Psoas muscle (tissue), 8 donors: ENCODE measurements around the gene NSL1. TPM values are rescaled to one million over a fixed set of nuclear protein-coding genes. Genes with fewer than 3 reads are reported as not detected.

Experiments
- ATAC-seq, 4 donors: fragments of 200-7000 bp; cut with Tn5 transposase; one replicate each; pipeline ENCODE4 v1.9.1; 2020; ENCODE audit warnings: moderate library complexity in 3 of 4, mild to moderate bottlenecking in 2 of 4
- DNase-seq, 2 donors: peaks; one replicate each; pipeline ENCODE4 v3.0.0-alpha.2; 2020
- H3K27ac ChIP-seq: fragments of 200-600 bp; one replicate; pipeline ENCODE4 v1.8.0; 2022
- H3K27me3 ChIP-seq, 3 donors: fragments of 200-600 bp in 1 of 3; one replicate each; pipeline versions ENCODE4 v1.6.1 to v1.8.0; 2013 to 2022; ENCODE audit warnings: low read length in 2 of 3, mild to moderate bottlenecking in 2 of 3, moderate library complexity in 1 of 3; ENCODE audit not compliant: insufficient read depth in 3 of 3
- H3K36me3 ChIP-seq, 2 donors: fragments of 200-600 bp in 1 of 2; one replicate each; pipeline versions ENCODE4 v1.6.1 to v1.8.0; 2013 to 2022; ENCODE audit warnings: low read depth in 1 of 2, mild to moderate bottlenecking in 1 of 2, moderate library complexity in 1 of 2; ENCODE audit not compliant: insufficient read depth in 1 of 2
- H3K4me1 ChIP-seq: fragments of 200-600 bp; one replicate; pipeline ENCODE4 v1.8.0; 2022
- H3K4me3 ChIP-seq: fragments of 200-600 bp; one replicate; pipeline ENCODE4 v1.8.0; 2022; ENCODE audit warnings: mild to moderate bottlenecking
- H3K9me3 ChIP-seq: fragments of 200-600 bp; one replicate; pipeline ENCODE4 v1.8.0; 2022
- WGBS, 3 donors: extraction: QIAGEN DNeasy Blood & Tissue Kit; methylation state at CpG; one replicate each; pipeline versions ENCODE4 v1.1.6 to v1.1.7; 2013; 5-methylcytosine and 5-hydroxymethylcytosine counted together
- intact Hi-C, 2 donors: fragments of 100-400 bp; cut with DNase I; formaldehyde crosslinking; loops; one replicate each; pipeline versions ENCODE4 v1.11.0 to v1.14.2; 2022
- polyA plus RNA-seq, 3 donors: library from polyadenylated mRNA; stranded (reverse); fragments of 200-250 nt; gene quantifications; one replicate each; pipeline ENCODE4 v1.2.3, GENCODE V29; 2013
- total RNA-seq, 4 donors: library from RNA; stranded (reverse); fragmentation: NEBNext Ultra II Directional in 2 of 4; extraction: Animal tissue kit (Norgen Biotek cat#: 25700) in 2 of 4; gene quantifications; one replicate each; pipeline versions ENCODE4 v1.2.1 to v1.2.4, GENCODE V29; 2021 to 2023
- TF ChIP-seq, protein P1 (sequence below): fragments of 200-600 bp; IDR thresholded peaks from one replicate; pipeline ENCODE4 v1.8.0; 2022; ENCODE audit warnings: antibody characterized with exemption
- donor health status: healthy with polysubstance abuse.
- donor health status: DM: no; HTN: no; CAD: no; lungs with moderate emphysema.
- donor health status: Bipolar disorder and iron deficiency.
- donor health status: healthy.
- donor health status: DM: yes; HTN: yes; CAD: no.
- donor health status: DM: no; HTN: no; CAD: no.
- donor health status: DM: no; HTN: no; CAD: no.
- donor health status: DM: yes; HTN: yes; CAD: no.

NSL1 gene
- total and polyA plus RNA-seq, 7 donors: 13.2 to 34.5 (median 18.6) TPM

DNA sequence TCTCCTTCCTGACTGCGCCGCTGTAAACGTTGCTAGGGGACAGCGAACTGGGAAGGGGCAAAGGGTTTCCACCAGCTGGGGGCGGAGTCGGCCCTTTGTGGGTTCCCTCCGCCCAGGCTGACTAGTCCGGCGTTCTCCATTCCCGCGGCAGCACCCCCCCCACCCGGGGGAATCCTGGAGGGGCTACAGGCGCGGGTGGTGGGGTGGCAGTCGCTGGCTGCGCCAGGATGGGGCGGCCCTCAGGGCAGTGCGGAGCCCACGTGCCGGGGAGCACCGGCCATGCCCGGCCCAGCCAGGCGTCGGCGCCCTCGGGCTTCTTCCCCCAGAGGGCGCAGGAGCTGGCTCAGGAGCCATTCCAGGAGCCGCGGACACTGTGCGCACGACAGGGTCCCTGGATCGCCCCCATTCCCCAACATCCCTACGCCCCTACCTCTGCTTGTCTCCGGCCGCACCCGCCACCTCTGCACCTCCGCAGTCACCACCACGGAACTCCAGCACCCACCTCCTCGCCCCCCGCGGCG, 92.4 kb downstream of the NSL1 start:
- DNase-seq (peak; percentile 42 to 61), ATAC-seq (peak; percentile 57 to 79 (median 76))
- peaks cover 0 to 71% (median 20%) of the 10 kb centered on the region in 3 donors for H3K27me3 ChIP-seq
- H3K36me3 ChIP-seq: no peaks in the 10 kb centered on the region
- intact Hi-C loops: no loop called here
- H3K9me3 ChIP-seq: no peaks in the 10 kb centered on the region
- H3K4me1 ChIP-seq: peaks cover 14% of the 10 kb centered on the region
- TF ChIP-seq, protein P1, sequence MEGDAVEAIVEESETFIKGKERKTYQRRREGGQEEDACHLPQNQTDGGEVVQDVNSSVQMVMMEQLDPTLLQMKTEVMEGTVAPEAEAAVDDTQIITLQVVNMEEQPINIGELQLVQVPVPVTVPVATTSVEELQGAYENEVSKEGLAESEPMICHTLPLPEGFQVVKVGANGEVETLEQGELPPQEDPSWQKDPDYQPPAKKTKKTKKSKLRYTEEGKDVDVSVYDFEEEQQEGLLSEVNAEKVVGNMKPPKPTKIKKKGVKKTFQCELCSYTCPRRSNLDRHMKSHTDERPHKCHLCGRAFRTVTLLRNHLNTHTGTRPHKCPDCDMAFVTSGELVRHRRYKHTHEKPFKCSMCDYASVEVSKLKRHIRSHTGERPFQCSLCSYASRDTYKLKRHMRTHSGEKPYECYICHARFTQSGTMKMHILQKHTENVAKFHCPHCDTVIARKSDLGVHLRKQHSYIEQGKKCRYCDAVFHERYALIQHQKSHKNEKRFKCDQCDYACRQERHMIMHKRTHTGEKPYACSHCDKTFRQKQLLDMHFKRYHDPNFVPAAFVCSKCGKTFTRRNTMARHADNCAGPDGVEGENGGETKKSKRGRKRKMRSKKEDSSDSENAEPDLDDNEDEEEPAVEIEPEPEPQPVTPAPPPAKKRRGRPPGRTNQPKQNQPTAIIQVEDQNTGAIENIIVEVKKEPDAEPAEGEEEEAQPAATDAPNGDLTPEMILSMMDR: peak; percentile 25
- WGBS, 3 donors: 0 to 1% (median 0%) methylated on average over 21 to 42 of the region's 42 CpGs
- H3K4me3 ChIP-seq: peak overlapping the region; percentile 70
- no peak overlapping the region for H3K27ac ChIP-seq

DNA sequence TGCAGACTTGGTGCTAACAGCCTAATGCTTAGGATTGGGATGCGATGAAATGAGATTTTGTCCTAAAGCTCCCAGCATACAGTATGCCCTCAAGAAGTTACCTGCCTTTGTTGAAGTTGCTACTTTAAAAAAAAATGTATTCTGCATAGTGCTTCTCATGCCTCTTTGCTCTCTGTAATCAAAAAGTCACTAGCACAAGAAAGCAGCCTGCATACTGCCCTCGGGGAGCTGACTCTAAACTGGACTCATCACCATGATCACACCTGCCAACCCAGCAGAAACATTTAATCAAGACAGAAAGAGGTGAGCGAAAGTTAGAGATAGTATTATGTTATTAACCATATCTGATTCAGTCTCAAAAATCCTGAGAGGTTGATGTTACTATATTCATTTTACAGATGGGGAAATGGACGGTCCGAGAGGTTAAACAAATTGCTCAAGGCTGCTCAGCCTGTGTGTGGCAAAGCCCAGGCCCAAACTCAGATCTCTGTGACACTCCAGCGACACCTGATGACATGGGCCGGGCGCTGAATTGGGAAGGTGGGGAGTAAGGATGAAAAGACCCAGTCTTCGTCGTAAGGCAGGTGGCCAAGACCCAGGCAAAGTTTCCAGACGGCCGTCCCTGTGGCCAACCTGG, 93.0 kb downstream of the NSL1 start:
- DNase-seq (no peak), ATAC-seq (peak in 1 of 4 donors; percentile 4)
- Histone ChIP-seq H3K36me3 (no peaks in the 10 kb centered on the region), H3K9me3 (no peaks in the 10 kb centered on the region), H3K4me3 (peak overlapping the region; percentile 70), H3K27me3 (peaks cover 0 to 74% (median 20%) of the 10 kb centered on the region in 3 donors), H3K27ac (no peak overlapping the region), H3K4me1 (peaks cover 14% of the 10 kb centered on the region)
- 30 to 35% (median 33%) methylated on average over 12 of the region's 12 CpGs for WGBS, 3 donors
- intact Hi-C loops: no loop called here
- TF ChIP-seq, protein P1: no peak

DNA sequence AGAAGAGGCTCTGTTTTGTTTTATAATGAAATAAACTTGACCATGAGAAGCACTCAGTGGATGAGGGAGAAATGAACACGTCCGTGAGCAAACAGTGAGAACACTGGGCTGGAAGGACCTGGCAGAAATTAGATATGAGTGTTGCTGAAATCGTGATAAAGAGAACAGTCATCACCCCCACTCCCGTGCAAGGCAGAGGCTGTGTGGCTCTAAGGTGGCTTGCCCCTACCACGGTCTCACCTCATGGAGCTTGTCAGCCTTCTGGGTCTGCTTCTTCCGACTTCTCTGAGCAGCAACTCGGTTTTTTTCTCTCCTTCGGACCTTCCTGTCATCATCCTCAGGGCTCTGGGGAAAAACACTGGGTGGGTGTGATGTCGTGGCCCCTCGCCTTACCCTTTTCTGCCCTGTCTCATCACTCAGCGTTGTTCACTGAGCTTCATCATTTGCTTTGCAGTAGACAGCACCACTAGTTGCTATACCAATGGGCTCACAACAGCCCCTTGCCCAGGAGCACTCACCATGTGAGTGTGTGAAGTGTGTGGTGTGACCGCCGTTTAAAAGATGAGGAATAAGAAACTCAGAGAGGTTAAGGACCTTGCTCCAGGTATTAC, 94.8 kb downstream of the NSL1 start:
- Histone ChIP-seq H3K27ac (no peak overlapping the region), H3K27me3 (peaks cover 0 to 74% (median 20%) of the 10 kb centered on the region in 3 donors), H3K4me3 (no peak overlapping the region), H3K4me1 (peaks cover 14% of the 10 kb centered on the region), H3K36me3 (no peaks in the 10 kb centered on the region), H3K9me3 (no peaks in the 10 kb centered on the region)
- intact Hi-C loops: no loop called here
- ATAC-seq (no peak), DNase-seq (no peak)
- 84 to 87% (median 85%) methylated on average over 13 of the region's 13 CpGs for WGBS, 3 donors
- TF ChIP-seq, protein P1: no peak

DNA sequence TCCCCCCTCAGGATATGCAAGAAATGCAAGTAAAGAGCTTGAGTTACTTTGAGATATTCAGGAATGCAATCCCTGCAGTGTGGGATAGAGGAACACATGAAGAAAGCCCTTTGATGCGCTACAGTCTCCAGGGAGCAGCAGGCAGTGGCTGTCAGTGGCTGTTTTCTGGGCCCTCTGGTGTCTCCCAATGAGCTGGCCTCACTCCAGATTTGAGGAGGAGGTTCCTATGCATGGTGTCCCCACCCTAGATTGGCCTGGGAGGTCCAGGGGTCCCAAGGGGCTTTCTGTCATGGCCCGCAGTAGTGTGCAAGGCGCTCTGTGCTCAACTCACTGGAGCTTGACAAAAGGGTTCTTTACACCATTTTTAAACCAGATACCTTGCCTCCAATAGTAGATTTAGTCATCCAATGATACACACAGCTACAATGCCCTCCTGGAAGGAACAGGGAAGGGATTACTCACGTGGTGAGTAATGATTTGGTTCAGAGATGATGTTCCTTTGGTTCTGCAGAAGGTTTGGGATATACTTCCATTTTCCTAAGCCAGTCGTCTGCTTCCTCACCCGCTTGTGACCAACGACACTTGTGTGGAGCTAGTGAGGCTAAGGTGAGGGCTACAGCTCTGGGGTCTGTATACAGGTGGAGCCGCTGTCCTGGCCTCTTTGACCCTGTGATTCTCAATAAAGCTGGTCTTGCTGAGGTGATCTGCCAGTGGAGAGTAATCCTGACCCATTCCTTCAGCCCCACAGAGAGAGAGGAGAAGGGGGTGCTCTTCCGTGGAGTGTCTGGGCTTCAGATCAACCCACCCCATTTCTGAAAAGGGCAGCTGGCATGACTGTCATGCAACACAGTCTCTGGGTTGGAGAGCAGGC, 98.6 kb downstream of the NSL1 start:
- 89 to 91% (median 90%) methylated on average over 9 of the region's 9 CpGs for whole genome bisulfite sequencing, 3 donors
- Histone ChIP-seq H3K4me1 (no peaks in the 10 kb centered on the region), H3K36me3 (no peaks in the 10 kb centered on the region), H3K27ac (no peak overlapping the region), H3K4me3 (no peak overlapping the region), H3K27me3 (peaks cover 0 to 49% (median 13%) of the 10 kb centered on the region in 3 donors), H3K9me3 (no peaks in the 10 kb centered on the region)
- DNase-seq (no peak), ATAC-seq (no peak)
- intact Hi-C loops: no loop called here
- TF ChIP-seq, protein P1: no peak
